ENCODE data around the gene GPRIN3.

GPRIN3 gene

GRCh38 chr4:89294573-89295269 lies 12.9 kb downstream of the GPRIN3 start:
- Histone ChIP-seq H3K36me3 (ENCODE audit: insufficient read depth, low read length) (no peaks in the 10 kb centered on the region), H3K4me2 (ENCODE audit: low read depth, low read length, poor library complexity, severe bottlenecking) (peak overlapping the region; percentile 50), H3K79me2 (ENCODE audit: insufficient read depth, low read length) (no peaks in the 10 kb centered on the region), H3K9ac (ENCODE audit: low read depth, low read length, poor library complexity, severe bottlenecking) (no peak overlapping the region), H4K20me1 (ENCODE audit: insufficient read depth, low read length, poor library complexity, severe bottlenecking) (no peaks in the 10 kb centered on the region), H3F3A (ENCODE audit: low read depth) (0 out of 2 replicates have a peak, but pooled peaks cover 6% of the 10 kb centered on the region), H3K4me3 (ENCODE audit: low read length, poor library complexity, severe bottlenecking) (peak overlapping the region; percentile 15), H3K9me3 (ENCODE audit: insufficient read depth, low read depth, low read length) (no peaks in the 10 kb centered on the region), H2AFZ (ENCODE audit: low read length) (no peak overlapping the region), H3K9me2 (replicated peaks; ENCODE audit: low read depth, low read length) (no peaks in the 10 kb centered on the region), H3K4me1 (ENCODE audit: insufficient read depth, low read length, poor library complexity, severe bottlenecking) (peaks cover 52% of the 10 kb centered on the region), H3K27me3 (ENCODE audit: insufficient read depth, low read length, poor library complexity, severe bottlenecking) (peaks cover 6% of the 10 kb centered on the region)
- peak; percentile 48; the same call in 1 of the 2 replicates for TF ChIP-seq EZH2phosphoT487 (IDR thresholded peaks at IDR 0.05; ENCODE audit: borderline replicate concordance)
- TF ChIP-seq CTCF (conservative IDR thresholded peaks at IDR 0.05; ENCODE audit: low read length): no peak

- no peaks in the 10 kb centered on the region for H3K9me3 ChIP-seq (ENCODE audit: insufficient read depth, low read depth, low read length)
- H3F3A ChIP-seq (ENCODE audit: low read depth): 0 out of 2 replicates have a peak, but pooled peaks cover 6% of the 10 kb centered on the region
- H3K4me2 ChIP-seq (ENCODE audit: low read depth, low read length, poor library complexity, severe bottlenecking): no peak overlapping the region
- H3K9me2 ChIP-seq (replicated peaks; ENCODE audit: low read depth, low read length): no peaks in the 10 kb centered on the region
- no peaks in the 10 kb centered on the region for H3K79me2 ChIP-seq (ENCODE audit: insufficient read depth, low read length)
- no peaks in the 10 kb centered on the region for H3K36me3 ChIP-seq (ENCODE audit: insufficient read depth, low read length)
- no peak overlapping the region for H3K9ac ChIP-seq (ENCODE audit: low read depth, low read length, poor library complexity, severe bottlenecking)
- no peak overlapping the region for H3K4me3 ChIP-seq (ENCODE audit: low read length, poor library complexity, severe bottlenecking)
- peaks cover 6% of the 10 kb centered on the region for H3K27me3 ChIP-seq (ENCODE audit: insufficient read depth, low read length, poor library complexity, severe bottlenecking)
- no peaks in the 10 kb centered on the region for H4K20me1 ChIP-seq (ENCODE audit: insufficient read depth, low read length, poor library complexity, severe bottlenecking)
- TF ChIP-seq CTCF (conservative IDR thresholded peaks at IDR 0.05; ENCODE audit: low read length): no peak
- H3K4me1 ChIP-seq (ENCODE audit: insufficient read depth, low read length, poor library complexity, severe bottlenecking): peaks cover 43% of the 10 kb centered on the region
- no peak overlapping the region for H2AFZ ChIP-seq (ENCODE audit: low read length)
Measured at GRCh38 chr4:89293299-89293698, 14.3 kb downstream of the GPRIN3 start.

DNA sequence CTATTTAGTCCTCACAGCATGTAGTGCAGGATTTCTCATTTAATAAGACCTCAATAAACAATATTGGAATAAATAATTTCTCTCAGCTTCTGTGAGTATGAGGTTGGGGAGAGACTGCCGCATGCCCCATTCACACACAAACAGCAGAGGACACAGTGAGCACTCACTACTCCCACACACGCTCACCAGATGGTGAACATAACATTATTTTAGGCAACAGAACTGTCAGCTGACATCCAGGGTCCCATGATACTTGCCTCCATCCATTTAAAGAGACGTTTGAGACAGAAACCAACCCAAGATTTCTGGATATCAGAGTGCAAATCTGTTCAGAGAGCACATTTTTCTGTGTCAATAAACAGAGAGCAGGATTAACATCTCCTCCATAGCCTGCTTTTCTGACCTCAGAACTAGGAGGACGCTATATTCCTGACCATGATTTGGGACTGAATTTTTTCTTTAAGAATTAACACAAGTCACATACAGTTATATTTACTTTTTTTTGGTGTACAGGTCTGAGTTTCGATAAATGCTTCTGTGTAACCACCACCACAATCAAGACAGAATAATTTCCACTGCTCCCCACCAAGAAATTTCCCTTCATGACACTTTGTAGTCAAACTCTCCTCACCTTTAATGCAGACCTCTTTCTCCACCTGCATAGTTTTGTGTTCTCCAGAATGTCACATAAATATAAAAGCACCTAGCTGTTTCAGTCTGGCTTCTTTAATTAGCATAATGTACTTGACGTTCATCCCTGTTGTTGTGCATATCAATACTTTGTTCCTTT lies 16.7 kb downstream of the GPRIN3 start:
- no peak overlapping the region for H3K9ac ChIP-seq (ENCODE audit: low read depth, low read length, poor library complexity, severe bottlenecking)
- TF ChIP-seq EZH2phosphoT487 (IDR thresholded peaks at IDR 0.05; ENCODE audit: borderline replicate concordance) (no peak), CTCF (conservative IDR thresholded peaks at IDR 0.05; ENCODE audit: low read length) (no peak)
- no peak overlapping the region for H2AFZ ChIP-seq (ENCODE audit: low read length)
- no peaks in the 10 kb centered on the region for H3K9me3 ChIP-seq (ENCODE audit: insufficient read depth, low read depth, low read length)
- no peaks in the 10 kb centered on the region for H3K27me3 ChIP-seq (ENCODE audit: insufficient read depth, low read length, poor library complexity, severe bottlenecking)
- H3K4me1 ChIP-seq (ENCODE audit: insufficient read depth, low read length, poor library complexity, severe bottlenecking): peaks cover 28% of the 10 kb centered on the region
- no peaks in the 10 kb centered on the region for H3K36me3 ChIP-seq (ENCODE audit: insufficient read depth, low read length)
- no peak overlapping the region for H3K4me2 ChIP-seq (ENCODE audit: low read depth, low read length, poor library complexity, severe bottlenecking)
- H4K20me1 ChIP-seq (ENCODE audit: insufficient read depth, low read length, poor library complexity, severe bottlenecking): no peaks in the 10 kb centered on the region
- H3K79me2 ChIP-seq (ENCODE audit: insufficient read depth, low read length): no peaks in the 10 kb centered on the region
- H3K4me3 ChIP-seq (ENCODE audit: low read length, poor library complexity, severe bottlenecking): no peak overlapping the region
- 0 out of 2 replicates have a peak, but pooled peaks cover 6% of the 10 kb centered on the region for H3F3A ChIP-seq (ENCODE audit: low read depth)
- H3K9me2 ChIP-seq (replicated peaks; ENCODE audit: low read depth, low read length): no peaks in the 10 kb centered on the region

Measured in Loucy (cell line).